Stimulated activated CD4-positive, alpha-beta T cell treated with anti-CD3 and anti-CD28 coated beads, TNF-alpha, amount 100 ng/mL, for 4 hours (primary cell): ENCODE data around the gene MAPRE2.

Source experiments
- DNase-seq, 3 experiments: peaks; one replicate each; pipeline ENCODE4 v3.0.0-alpha.2; 2020; ENCODE audit warnings: low read depth in 3 of 3

MAPRE2 gene

GRCh38 chr18:35180455-35180854 is 139.2 kb downstream of the MAPRE2 start:
- no peak for DNase-seq

GRCh38 chr18:35182151-35182550 is 140.9 kb downstream of the MAPRE2 start:
- no peak for DNase-seq

- DNase-seq: no peak
Measured at GRCh38 chr18:35183886-35184285, 142.7 kb downstream of the MAPRE2 start.

- no peak for DNase-seq
Measured at GRCh38 chr18:35185771-35186170, 144.6 kb downstream of the MAPRE2 start.

GRCh38 chr18:35186291-35187034 is 145.2 kb downstream of the MAPRE2 start:
- no peak for DNase-seq

- DNase-seq: no peak
Measured at GRCh38 chr18:35189510-35189909, 148.3 kb downstream of the MAPRE2 start.

GRCh38 chr18:35190948-35191697 is 149.9 kb downstream of the MAPRE2 start:
- no peak for DNase-seq

- DNase-seq: no peak
Measured at GRCh38 chr18:35191698-35192025, 150.4 kb downstream of the MAPRE2 start.

- no peak for DNase-seq
Measured at GRCh38 chr18:35192415-35192814, 151.2 kb downstream of the MAPRE2 start.
